HG02943 (cell line): Measurements from ENCODE around the gene UBN1.
"Not testable (repeated sequence)": the region's sequence is repeated elsewhere in the genome, so short reads cannot be mapped to it uniquely, and the experiment has no call there.

ENCODE experiments used
- ATAC-seq: cut with Tn5 transposase; IDR thresholded peaks from one replicate; pipeline ENCODE4 v1.9.1; 2021; ENCODE audit warnings: mild to moderate bottlenecking, low read depth, moderate library complexity; ENCODE audit not compliant: unreplicated experiment

UBN1 gene

DNA sequence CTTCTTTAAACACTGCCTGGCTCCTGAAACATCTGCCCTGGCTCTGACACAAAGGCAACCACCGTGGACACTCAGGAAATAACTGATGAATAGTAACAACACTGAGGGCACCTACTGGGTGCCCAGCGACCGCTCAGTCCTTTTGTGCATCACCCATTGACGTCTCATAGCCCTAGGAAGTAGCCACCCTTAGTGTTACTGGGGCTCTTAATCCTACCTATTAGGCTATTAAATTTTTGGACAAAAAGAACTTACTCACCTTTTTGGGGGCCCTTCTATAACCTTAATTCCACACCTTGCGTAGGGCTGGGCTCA, 78.0 kb downstream of the UBN1 start:
- ATAC-seq: no peak

DNA sequence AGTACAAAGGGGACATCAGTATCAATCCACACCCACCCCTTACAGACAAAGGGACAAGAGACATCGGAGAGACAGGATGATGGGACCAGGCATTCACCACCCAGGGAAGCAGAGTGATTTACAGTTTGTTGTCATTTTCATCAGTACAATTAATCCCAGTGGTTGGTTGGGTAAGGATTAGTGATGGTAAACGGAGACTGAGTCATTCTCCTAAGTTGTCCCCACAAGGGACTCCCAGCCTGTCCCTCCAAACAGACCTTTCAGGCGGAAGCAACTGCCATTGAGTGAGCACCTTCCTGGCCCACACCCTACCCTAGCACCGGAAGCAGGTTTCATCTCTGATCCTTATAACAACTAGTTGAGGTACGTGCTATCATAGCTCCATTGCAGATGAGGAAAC, 78.5 kb downstream of the UBN1 start:
- ATAC-seq: no peak

GRCh38 chr16:4926928-4927327, 79.6 kb downstream of the UBN1 start:
- ATAC-seq: no peak

DNA sequence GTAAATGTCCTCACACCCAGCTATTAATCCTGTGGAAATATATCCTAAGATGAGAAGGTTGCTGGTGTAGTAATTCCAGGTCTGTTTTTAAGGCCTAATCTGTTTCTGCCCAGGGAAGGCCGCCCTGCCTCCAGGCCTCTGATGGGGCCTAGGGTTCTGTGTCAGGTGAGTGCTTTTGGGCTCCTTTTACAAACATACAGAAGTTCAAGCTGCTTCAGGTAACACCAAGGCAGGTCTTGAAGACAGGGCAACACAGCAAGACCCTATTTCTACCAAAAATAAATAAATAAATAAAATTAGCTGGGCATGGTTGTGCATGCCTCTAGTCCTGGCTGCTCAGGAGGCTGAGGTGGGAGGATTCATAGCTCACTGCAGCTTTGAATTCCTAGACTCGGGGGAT, 80.4 kb downstream of the UBN1 start:
- no peak for ATAC-seq

DNA sequence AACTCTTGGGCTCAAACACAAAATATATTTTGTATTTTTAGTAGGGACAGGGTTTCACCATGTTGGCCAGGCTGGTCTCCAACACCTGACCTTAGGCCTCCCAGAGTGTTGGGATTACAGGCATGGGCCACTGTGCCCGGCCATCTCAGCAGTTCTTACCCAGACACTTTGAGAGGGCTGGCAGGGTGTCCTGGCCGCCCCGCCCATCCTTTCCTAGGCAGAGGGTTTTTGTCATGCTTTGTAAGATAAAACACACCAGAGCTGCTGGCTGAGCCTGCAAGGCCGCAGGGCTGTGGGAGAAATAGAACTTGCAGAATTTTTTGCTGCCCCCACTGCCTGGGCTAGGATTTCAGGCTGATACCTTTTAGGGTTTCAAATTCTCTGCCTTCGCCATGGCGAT, 80.9 kb downstream of the UBN1 start:
- ATAC-seq: no peak

GRCh38 chr16:4929619-4930018, 82.3 kb downstream of the UBN1 start:
- not testable (repeated sequence) for ATAC-seq

DNA sequence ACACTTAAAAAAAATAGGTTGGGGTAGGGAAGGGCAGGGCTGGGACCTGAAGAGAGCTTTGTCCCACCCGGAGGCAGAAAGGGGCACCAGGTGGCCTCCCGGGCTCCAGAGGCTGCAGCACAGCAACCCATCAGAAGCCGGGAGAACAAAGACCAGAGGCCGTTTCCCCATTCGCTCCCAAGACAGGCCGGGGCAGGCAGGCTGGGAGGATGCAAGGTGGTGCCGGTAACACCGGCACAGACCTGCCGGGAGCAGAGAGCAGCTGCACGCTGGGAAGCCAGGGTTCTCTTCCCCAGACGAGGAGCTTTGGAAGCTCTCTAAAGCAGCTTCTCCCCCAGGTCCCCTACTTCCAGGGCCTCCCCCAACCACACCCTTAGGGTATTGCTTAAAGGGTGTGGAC, 84.1 kb downstream of the UBN1 start:
- no peak for ATAC-seq
